PC-3 (cell line): Measurements from ENCODE around the gene SF3B2. TPM values are rescaled to one million over a fixed set of nuclear protein-coding genes. Genes with fewer than 3 reads are reported as not detected.

Experiments used
- ATAC-seq: fragments of 200-7000 bp; cut with Tn5 transposase; 2 replicates; pipeline ENCODE4 v1.9.1; 2020; ENCODE audit warnings: mild to moderate bottlenecking, moderate library complexity
- BruUV-seq: library from RNA; stranded (reverse); fragments of 400-500 nt; replicated peaks from 2 replicates; lab custom pipeline; 2021; lab: Mats Ljungman, UMichigan
- CTCF ChIA-PET: fragments of 300-600 bp; sonication (Branson Sonifier 250); formaldehyde crosslinking; loops from one replicate; lab custom pipeline; 2022; ENCODE audit warnings: antibody characterized with exemption; lab: Charles Lee
- POLR2A ChIA-PET: fragments of 300-600 bp; sonication (Branson Sonifier 250); formaldehyde crosslinking; loops from one replicate; lab custom pipeline; 2022; ENCODE audit warnings: antibody characterized with exemption; ENCODE audit not compliant: unreplicated experiment; lab: Charles Lee
- DNase-seq: peaks from one replicate; pipeline ENCODE4 v3.0.0-alpha.2; 2015
- H2AFZ ChIP-seq: fragments of 300-600 bp; sonication (generic); 2 replicates; pipeline ENCODE4 v1.6.0; 2016; ENCODE audit warnings: antibody characterized with exemption, low read length
- H3F3A ChIP-seq: fragments of 300-600 bp; sonication (generic); one replicate; pipeline ENCODE4 v1.6.0; 2017; ENCODE audit warnings: antibody characterized with exemption, low read length, control low read depth, mild to moderate bottlenecking; ENCODE audit not compliant: unreplicated experiment
- H3K27ac ChIP-seq: fragments of 300-600 bp; sonication (generic); 2 replicates; pipeline ENCODE4 v1.5.1; 2016; ENCODE audit warnings: mild to moderate bottlenecking, low read length
- H3K27me3 ChIP-seq: fragments of 300-600 bp; sonication (generic); 2 replicates; pipeline ENCODE4 v1.6.1; 2016; ENCODE audit warnings: low read length, mixed read lengths
- H3K36me3 ChIP-seq: fragments of 300-600 bp; sonication (generic); 2 replicates; pipeline ENCODE4 v1.6.1; 2016; ENCODE audit warnings: low read depth, mixed run types, low read length, mixed read lengths
- H3K4me1 ChIP-seq: fragments of 300-600 bp; sonication (generic); 2 replicates; pipeline ENCODE4 v1.5.1; 2016; ENCODE audit warnings: low read length; ENCODE audit not compliant: insufficient read depth
- H3K4me2 ChIP-seq: fragments of 300-600 bp; sonication (generic); 2 replicates; pipeline ENCODE4 v1.6.0; 2016; ENCODE audit warnings: low read length
- H3K4me3 ChIP-seq: fragments of 300-600 bp; sonication (generic); 2 replicates; pipeline ENCODE4 v1.5.1; 2016; ENCODE audit warnings: mild to moderate bottlenecking, low read length, mixed read lengths
- H3K79me2 ChIP-seq: fragments of 300-600 bp; sonication (generic); 2 replicates; pipeline ENCODE4 v1.6.1; 2017; ENCODE audit warnings: low read length, mixed read lengths
- H3K9ac ChIP-seq: fragments of 300-600 bp; sonication (generic); 2 replicates; pipeline ENCODE4 v1.6.0; 2016; ENCODE audit warnings: mild to moderate bottlenecking, low read length
- H3K9me2 ChIP-seq: fragments of 300-600 bp; sonication (generic); replicated peaks from 2 replicates; pipeline ENCODE4 v1.6.1; 2016; ENCODE audit warnings: mixed run types, low read length, mixed read lengths
- H3K9me3 ChIP-seq: fragments of 300-600 bp; sonication (generic); 2 replicates; pipeline ENCODE4 v1.6.1; 2016; ENCODE audit warnings: low read length, mixed read lengths
- H4K20me1 ChIP-seq: fragments of 300-600 bp; sonication (generic); 2 replicates; pipeline ENCODE4 v1.6.1; 2016; ENCODE audit warnings: low read length, mixed read lengths
- CTCF ChIP-seq: fragments of 300-600 bp; sonication (generic); conservative IDR thresholded peaks from 2 replicates; pipeline ENCODE4 v1.5.1; 2017; ENCODE audit warnings: antibody characterized with exemption, low read depth, mild to moderate bottlenecking, low read length
- EZH2 ChIP-seq: fragments of 300-600 bp; sonication (generic); IDR thresholded peaks from one replicate; pipeline ENCODE4 v1.6.1; 2017; ENCODE audit warnings: antibody characterized with exemption, mild to moderate bottlenecking, low read length; ENCODE audit not compliant: unreplicated experiment
- EZH2phosphoT487 ChIP-seq: fragments of 300-600 bp; sonication (generic); IDR thresholded peaks from 2 replicates; pipeline ENCODE4 v1.6.1; 2018; ENCODE audit warnings: mild to moderate bottlenecking, antibody characterized with exemption, low read length, borderline replicate concordance
- intact Hi-C: fragments of 100-400 bp; cut with micrococcal nuclease; formaldehyde crosslinking; loops from 2 replicates; pipeline ENCODE4 v1.9.0; 2023
- total RNA-seq: library from RNA; depleted of rRNA; stranded (reverse); fragments of >200 nt; gene quantifications from 2 replicates; pipeline ENCODE4 v1.2.3, GENCODE V29; 2014

SF3B2 gene
- total RNA-seq, 1 experiment from 2014 or later: 241 TPM

GRCh38 chr11:66111158-66111557, 59.0 kb downstream of the SF3B2 start:
- Histone ChIP-seq H3K4me2 (no peak overlapping the region), H3K9ac (no peak overlapping the region), H4K20me1 (no peaks in the 10 kb centered on the region), H3K36me3 (no peaks in the 10 kb centered on the region), H3K79me2 (peaks cover 64% of the 10 kb centered on the region), H3K9me3 (no peaks in the 10 kb centered on the region), H2AFZ (no peak overlapping the region), H3K27ac (no peak overlapping the region), H3K4me1 (peaks cover 69% of the 10 kb centered on the region), H3K4me3 (no peak overlapping the region), H3F3A (peaks cover 18% of the 10 kb centered on the region), H3K27me3 (no peaks in the 10 kb centered on the region), H3K9me2 (no peaks in the 10 kb centered on the region)
- intact Hi-C loops: loop anchor here (5.0 kb wide), 1 partner anchor 39 kb away; the partner anchor contains the start of gene PACS1
- ChIA-PET POLR2A (interaction anchor here (0.5 kb wide), 1 partner anchor 30 kb away, joined by 4 read pairs; no protein-coding TSS in a partner anchor), CTCF (no interaction called here)
- DNase-seq: no peak
- ATAC-seq: no peak
- no TSS peak for BruUV-seq
- TF ChIP-seq CTCF (no peak), EZH2phosphoT487 (no peak), EZH2 (no peak)

- H3K27me3 ChIP-seq: no peaks in the 10 kb centered on the region
- H4K20me1 ChIP-seq: no peaks in the 10 kb centered on the region
- POLR2A ChIA-PET: no interaction called here
- peaks cover 73% of the 10 kb centered on the region for H3K79me2 ChIP-seq
- H3K9ac ChIP-seq: peak overlapping the region; percentile 60
- H3K9me3 ChIP-seq: no peaks in the 10 kb centered on the region
- intact Hi-C loops: loop anchor here (5.0 kb wide), 1 partner anchor 40 kb away; the partner anchor contains the start of gene PACS1
- H3K36me3 ChIP-seq: no peaks in the 10 kb centered on the region
- DNase-seq: no peak
- no peaks in the 10 kb centered on the region for H3K9me2 ChIP-seq
- peak overlapping the region; percentile 83 for H3K4me2 ChIP-seq
- no peak overlapping the region for H2AFZ ChIP-seq
- H3F3A ChIP-seq: peaks cover 18% of the 10 kb centered on the region
- ATAC-seq: no peak
- TF ChIP-seq CTCF (no peak), EZH2 (no peak)
- H3K4me1 ChIP-seq: peaks cover 62% of the 10 kb centered on the region
- H3K4me3 ChIP-seq: peak overlapping the region; percentile 54
- peak overlapping the region; percentile 95 for H3K27ac ChIP-seq
- no TSS peak for BruUV-seq
- CTCF ChIA-PET: no interaction called here
Observed at GRCh38 chr11:66112041-66112491, 59.9 kb downstream of the SF3B2 start.
